Measurements from ENCODE around the gene C2orf68.

- TF ChIP-seq, protein P1, sequence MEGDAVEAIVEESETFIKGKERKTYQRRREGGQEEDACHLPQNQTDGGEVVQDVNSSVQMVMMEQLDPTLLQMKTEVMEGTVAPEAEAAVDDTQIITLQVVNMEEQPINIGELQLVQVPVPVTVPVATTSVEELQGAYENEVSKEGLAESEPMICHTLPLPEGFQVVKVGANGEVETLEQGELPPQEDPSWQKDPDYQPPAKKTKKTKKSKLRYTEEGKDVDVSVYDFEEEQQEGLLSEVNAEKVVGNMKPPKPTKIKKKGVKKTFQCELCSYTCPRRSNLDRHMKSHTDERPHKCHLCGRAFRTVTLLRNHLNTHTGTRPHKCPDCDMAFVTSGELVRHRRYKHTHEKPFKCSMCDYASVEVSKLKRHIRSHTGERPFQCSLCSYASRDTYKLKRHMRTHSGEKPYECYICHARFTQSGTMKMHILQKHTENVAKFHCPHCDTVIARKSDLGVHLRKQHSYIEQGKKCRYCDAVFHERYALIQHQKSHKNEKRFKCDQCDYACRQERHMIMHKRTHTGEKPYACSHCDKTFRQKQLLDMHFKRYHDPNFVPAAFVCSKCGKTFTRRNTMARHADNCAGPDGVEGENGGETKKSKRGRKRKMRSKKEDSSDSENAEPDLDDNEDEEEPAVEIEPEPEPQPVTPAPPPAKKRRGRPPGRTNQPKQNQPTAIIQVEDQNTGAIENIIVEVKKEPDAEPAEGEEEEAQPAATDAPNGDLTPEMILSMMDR (conservative IDR thresholded peaks at IDR 0.05 in 1 of 2, IDR thresholded peaks at IDR 0.05 in 1 of 2; ENCODE audit: low read depth in 1 of 2, low read length in 2 of 2), result no peak
- TF ChIP-seq EZH2 (IDR thresholded peaks at IDR 0.05; ENCODE audit: low read length, missing control alignments), result no peak
Measured at GRCh38 chr2:85584857-85585780, 26.7 kb downstream of the C2orf68 start.
